Psoas muscle (tissue), 8 donors: ENCODE results near the gene ARHGAP12. TPM values are rescaled to one million over a fixed set of nuclear protein-coding genes. Genes with fewer than 3 reads are reported as not detected.
A peak's percentile ranks its signal among the peaks of the same experiment; 100 is the strongest.

Experiments used
- ATAC-seq, 4 donors: fragments of 200-7000 bp; cut with Tn5 transposase; one replicate each; pipeline ENCODE4 v1.9.1; 2020; ENCODE audit warnings: moderate library complexity in 3 of 4, mild to moderate bottlenecking in 2 of 4
- DNase-seq, 2 donors: peaks; one replicate each; pipeline ENCODE4 v3.0.0-alpha.2; 2020
- H3K27ac ChIP-seq: fragments of 200-600 bp; one replicate; pipeline ENCODE4 v1.8.0; 2022
- H3K27me3 ChIP-seq, 3 donors: fragments of 200-600 bp in 1 of 3; one replicate each; pipeline versions ENCODE4 v1.6.1 to v1.8.0; 2013 to 2022; ENCODE audit warnings: low read length in 2 of 3, mild to moderate bottlenecking in 2 of 3, moderate library complexity in 1 of 3; ENCODE audit not compliant: insufficient read depth in 3 of 3
- H3K36me3 ChIP-seq, 2 donors: fragments of 200-600 bp in 1 of 2; one replicate each; pipeline versions ENCODE4 v1.6.1 to v1.8.0; 2013 to 2022; ENCODE audit warnings: low read depth in 1 of 2, mild to moderate bottlenecking in 1 of 2, moderate library complexity in 1 of 2; ENCODE audit not compliant: insufficient read depth in 1 of 2
- H3K4me1 ChIP-seq: fragments of 200-600 bp; one replicate; pipeline ENCODE4 v1.8.0; 2022
- H3K4me3 ChIP-seq: fragments of 200-600 bp; one replicate; pipeline ENCODE4 v1.8.0; 2022; ENCODE audit warnings: mild to moderate bottlenecking
- H3K9me3 ChIP-seq: fragments of 200-600 bp; one replicate; pipeline ENCODE4 v1.8.0; 2022
- WGBS, 3 donors: extraction: QIAGEN DNeasy Blood & Tissue Kit; methylation state at CpG; one replicate each; pipeline versions ENCODE4 v1.1.6 to v1.1.7; 2013; 5-methylcytosine and 5-hydroxymethylcytosine counted together
- intact Hi-C, 2 donors: fragments of 100-400 bp; cut with DNase I; formaldehyde crosslinking; loops; one replicate each; pipeline versions ENCODE4 v1.11.0 to v1.14.2; 2022
- polyA plus RNA-seq, 3 donors: library from polyadenylated mRNA; stranded (reverse); fragments of 200-250 nt; gene quantifications; one replicate each; pipeline ENCODE4 v1.2.3, GENCODE V29; 2013
- total RNA-seq, 4 donors: library from RNA; stranded (reverse); fragmentation: NEBNext Ultra II Directional in 2 of 4; extraction: Animal tissue kit (Norgen Biotek cat#: 25700) in 2 of 4; gene quantifications; one replicate each; pipeline versions ENCODE4 v1.2.1 to v1.2.4, GENCODE V29; 2021 to 2023
- TF ChIP-seq, protein P1 (sequence below): fragments of 200-600 bp; IDR thresholded peaks from one replicate; pipeline ENCODE4 v1.8.0; 2022; ENCODE audit warnings: antibody characterized with exemption
- donor health status: healthy with polysubstance abuse.
- donor health status: DM: no; HTN: no; CAD: no; lungs with moderate emphysema.
- donor health status: Bipolar disorder and iron deficiency.
- donor health status: healthy.
- donor health status: DM: yes; HTN: yes; CAD: no.
- donor health status: DM: no; HTN: no; CAD: no.
- donor health status: DM: no; HTN: no; CAD: no.
- donor health status: DM: yes; HTN: yes; CAD: no.

The ARHGAP12 gene
- total and polyA plus RNA-seq, 7 donors, result 8.2 to 18.2 (median 11.8) TPM

DNA sequence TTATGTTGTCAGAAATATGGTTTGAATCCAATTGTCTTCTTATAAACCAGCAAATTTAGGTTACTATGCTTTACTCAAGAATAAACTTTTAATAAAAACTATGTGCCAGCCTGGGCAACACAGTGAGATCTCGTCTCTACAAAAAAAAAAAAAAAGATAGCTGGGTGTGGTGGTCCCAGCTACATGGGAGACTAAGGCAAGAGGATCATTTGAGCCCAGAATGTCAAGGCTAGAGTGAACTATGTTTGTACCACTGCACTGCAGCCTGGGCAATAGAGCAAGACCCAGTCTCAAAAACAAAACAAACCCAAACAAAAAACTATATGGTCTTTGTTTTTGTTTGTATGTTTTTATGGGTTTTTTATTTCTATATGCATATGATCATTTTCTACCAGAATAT, 7.5 kb upstream of the ARHGAP12 start:
- Histone ChIP-seq H3K4me1 (peaks cover 2% of the 10 kb centered on the region), H3K9me3 (no peaks in the 10 kb centered on the region), H3K36me3 (no peaks in the 10 kb centered on the region), H3K27ac (no peak overlapping the region), H3K4me3 (no peak overlapping the region), H3K27me3 (no peaks in the 10 kb centered on the region)
- TF ChIP-seq, protein P1, sequence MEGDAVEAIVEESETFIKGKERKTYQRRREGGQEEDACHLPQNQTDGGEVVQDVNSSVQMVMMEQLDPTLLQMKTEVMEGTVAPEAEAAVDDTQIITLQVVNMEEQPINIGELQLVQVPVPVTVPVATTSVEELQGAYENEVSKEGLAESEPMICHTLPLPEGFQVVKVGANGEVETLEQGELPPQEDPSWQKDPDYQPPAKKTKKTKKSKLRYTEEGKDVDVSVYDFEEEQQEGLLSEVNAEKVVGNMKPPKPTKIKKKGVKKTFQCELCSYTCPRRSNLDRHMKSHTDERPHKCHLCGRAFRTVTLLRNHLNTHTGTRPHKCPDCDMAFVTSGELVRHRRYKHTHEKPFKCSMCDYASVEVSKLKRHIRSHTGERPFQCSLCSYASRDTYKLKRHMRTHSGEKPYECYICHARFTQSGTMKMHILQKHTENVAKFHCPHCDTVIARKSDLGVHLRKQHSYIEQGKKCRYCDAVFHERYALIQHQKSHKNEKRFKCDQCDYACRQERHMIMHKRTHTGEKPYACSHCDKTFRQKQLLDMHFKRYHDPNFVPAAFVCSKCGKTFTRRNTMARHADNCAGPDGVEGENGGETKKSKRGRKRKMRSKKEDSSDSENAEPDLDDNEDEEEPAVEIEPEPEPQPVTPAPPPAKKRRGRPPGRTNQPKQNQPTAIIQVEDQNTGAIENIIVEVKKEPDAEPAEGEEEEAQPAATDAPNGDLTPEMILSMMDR, result no peak
- 81 to 95% (median 86%) methylated on average over 1 of the region's 1 CpG for WGBS, 3 donors
- DNase-seq (no peak), ATAC-seq (no peak)
- intact Hi-C loops, result no loop called here

DNA sequence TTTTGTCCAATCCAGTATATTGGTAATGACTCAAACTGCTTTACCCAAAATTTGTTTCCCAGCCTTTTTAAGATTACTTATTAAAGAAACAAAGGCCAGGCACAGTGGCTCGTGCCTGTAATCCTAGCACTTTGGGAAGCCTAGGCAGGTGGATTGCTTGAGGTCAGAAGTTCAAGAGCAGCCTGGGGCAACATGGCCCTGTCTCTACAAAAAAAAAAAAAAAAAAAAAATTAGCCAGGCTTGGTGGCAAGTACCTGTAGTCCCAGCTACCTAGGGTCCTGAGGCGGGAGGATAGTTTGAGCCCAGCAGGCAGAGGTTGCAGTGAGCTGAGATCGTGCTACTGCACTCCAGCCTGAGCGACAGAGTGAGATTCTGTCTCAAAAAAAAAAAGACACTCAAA, 7.0 kb upstream of the ARHGAP12 start:
- H3K36me3 ChIP-seq, result no peaks in the 10 kb centered on the region
- H3K27me3 ChIP-seq, result no peaks in the 10 kb centered on the region
- intact Hi-C loops, result no loop called here
- H3K4me1 ChIP-seq, result peaks cover 1% of the 10 kb centered on the region
- no peak overlapping the region for H3K27ac ChIP-seq
- 92 to 95% (median 94%) methylated on average over 4 of the region's 4 CpGs for WGBS, 3 donors
- ATAC-seq, result no peak
- TF ChIP-seq, protein P1, result no peak
- no peak overlapping the region for H3K4me3 ChIP-seq
- no peaks in the 10 kb centered on the region for H3K9me3 ChIP-seq
- DNase-seq, result no peak

DNA sequence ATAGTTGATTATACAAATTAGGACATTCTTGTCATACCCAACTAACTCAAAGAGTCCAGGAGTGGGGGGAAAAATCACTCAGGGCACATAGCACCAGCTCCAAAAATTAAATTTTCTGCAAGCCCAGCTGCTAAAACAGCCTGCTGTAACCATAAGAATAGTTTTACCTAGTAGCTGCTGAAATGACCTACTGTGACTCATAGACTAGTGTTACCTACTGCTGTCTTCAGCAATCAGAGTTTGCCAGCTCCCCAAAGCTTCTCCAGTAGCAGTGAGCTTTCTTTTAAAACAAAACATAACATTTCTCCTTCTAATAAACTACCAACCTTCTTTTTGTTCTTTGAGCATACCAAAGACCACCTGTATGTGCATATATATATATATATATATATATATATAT, 4.2 kb upstream of the ARHGAP12 start:
- no peak overlapping the region for H3K4me3 ChIP-seq
- peaks cover 11% of the 10 kb centered on the region for H3K4me1 ChIP-seq
- no peaks in the 10 kb centered on the region for H3K36me3 ChIP-seq
- no peak for ATAC-seq
- no peak overlapping the region for H3K27ac ChIP-seq
- no peak for DNase-seq
- TF ChIP-seq, protein P1, result no peak
- intact Hi-C loops, result no loop called here
- no peaks in the 10 kb centered on the region for H3K9me3 ChIP-seq
- H3K27me3 ChIP-seq, result no peaks in the 10 kb centered on the region

DNA sequence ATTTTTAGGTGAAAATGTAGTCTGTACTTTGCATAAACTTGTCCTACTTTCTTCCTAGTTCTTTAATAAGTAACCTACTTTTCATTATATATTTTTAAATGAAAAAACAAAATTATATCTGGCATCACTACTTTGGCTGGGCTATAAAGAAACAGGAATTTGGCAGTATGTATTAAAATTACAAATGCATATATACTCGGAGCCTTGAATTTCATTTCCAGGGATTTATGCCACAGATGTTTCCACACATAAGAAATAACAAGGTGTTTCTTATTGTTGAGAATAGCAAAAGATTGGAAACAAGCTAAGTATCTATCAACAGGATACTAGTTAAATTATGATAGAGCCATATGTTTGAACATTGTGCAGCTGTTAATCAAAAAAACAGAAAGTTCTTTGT, 2.2 kb upstream of the ARHGAP12 start:
- Histone ChIP-seq H3K27ac (peak overlapping the region; percentile 91), H3K4me3 (peak overlapping the region; percentile 90), H3K27me3 (no peaks in the 10 kb centered on the region), H3K36me3 (no peaks in the 10 kb centered on the region), H3K9me3 (no peaks in the 10 kb centered on the region), H3K4me1 (peaks cover 20% of the 10 kb centered on the region)
- TF ChIP-seq, protein P1, result no peak
- intact Hi-C loops, result no loop called here
- ATAC-seq (no peak), DNase-seq (no peak)
- 33 to 72% (median 45%) methylated on average over 1 of the region's 1 CpG for WGBS, 3 donors

DNA sequence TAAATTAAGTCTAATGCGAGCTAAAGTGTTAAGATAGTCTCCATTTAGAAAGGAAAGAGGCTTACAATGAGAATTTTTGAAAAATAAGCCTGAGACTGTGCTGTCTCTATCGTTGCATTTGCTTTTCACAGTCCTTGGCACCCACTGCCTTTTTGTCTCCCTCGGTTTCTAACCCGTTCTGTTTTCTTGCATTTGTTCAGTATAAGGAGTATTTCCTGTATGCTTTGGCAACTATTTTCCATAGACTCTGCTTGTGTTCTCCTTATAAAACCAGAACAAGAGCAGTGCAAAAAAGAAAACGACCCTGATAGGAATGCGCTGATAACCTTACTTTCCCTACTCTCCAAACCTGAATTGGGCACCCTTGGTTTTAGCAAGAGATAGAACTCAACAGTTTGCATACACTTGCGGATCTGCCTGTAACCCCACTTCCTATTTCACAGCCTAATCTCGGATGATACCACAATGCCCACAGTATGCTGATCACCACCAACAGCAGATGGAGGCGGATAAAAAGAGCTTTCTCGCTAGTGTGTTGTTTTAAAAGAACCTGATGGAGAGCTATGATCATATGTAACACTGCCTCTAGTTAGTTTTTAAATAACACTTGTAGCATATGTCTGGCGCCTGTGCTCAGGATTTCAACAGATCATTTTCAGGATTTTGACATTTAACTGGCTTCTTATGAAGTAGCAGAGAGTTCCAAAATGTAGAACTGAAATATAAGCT, 1.6 kb upstream of the ARHGAP12 start:
- TF ChIP-seq, protein P1, result no peak
- Histone ChIP-seq H3K9me3 (no peaks in the 10 kb centered on the region), H3K27me3 (no peaks in the 10 kb centered on the region), H3K27ac (peak overlapping the region; percentile 91), H3K4me1 (peaks cover 23% of the 10 kb centered on the region), H3K4me3 (peak overlapping the region; percentile 90), H3K36me3 (no peaks in the 10 kb centered on the region)
- intact Hi-C loops, result no loop called here
- DNase-seq, result no peak
- ATAC-seq, result no peak
- 12 to 29% (median 12%) methylated on average over 11 of the region's 11 CpGs for WGBS, 3 donors
